ENCODE measurements around the gene XRN1. TPM values are rescaled to one million over a fixed set of nuclear protein-coding genes. Genes with fewer than 3 reads are reported as not detected.

XRN1 gene
- total RNA-seq, 1 experiment from 2014 or later = 29.9 TPM

DNA sequence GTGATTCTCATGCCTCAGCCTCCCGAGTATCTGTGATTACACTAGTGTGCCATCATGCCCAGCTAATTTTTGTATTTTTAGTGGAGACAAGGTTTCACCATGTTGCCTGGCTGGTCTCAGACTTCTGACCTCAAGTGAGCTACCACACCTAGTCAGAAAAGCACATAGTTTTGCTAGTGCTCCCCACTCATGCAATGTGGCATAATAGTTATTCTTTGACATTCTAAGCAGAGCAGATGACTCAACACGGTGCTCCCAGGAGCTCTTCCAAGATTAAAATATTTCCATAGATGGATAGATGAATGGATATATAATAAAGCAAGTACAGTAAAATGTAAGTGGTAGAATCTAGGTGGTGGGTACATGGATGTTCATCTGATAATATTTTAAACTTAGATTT lies 169.4 kb downstream of the XRN1 start:
- TF ChIP-seq SIN3A (IDR thresholded peaks at IDR 0.05; ENCODE audit: borderline replicate concordance, insufficient read depth, low read depth, low read length) = no peak
- TF ChIP-seq POLR2AphosphoS5 (IDR thresholded peaks at IDR 0.05; ENCODE audit: low read depth, low read length) = no peak
- no peak for TF ChIP-seq TCF7L2 (IDR thresholded peaks at IDR 0.05; ENCODE audit: low read depth, low read length)
- TF ChIP-seq, protein P1, sequence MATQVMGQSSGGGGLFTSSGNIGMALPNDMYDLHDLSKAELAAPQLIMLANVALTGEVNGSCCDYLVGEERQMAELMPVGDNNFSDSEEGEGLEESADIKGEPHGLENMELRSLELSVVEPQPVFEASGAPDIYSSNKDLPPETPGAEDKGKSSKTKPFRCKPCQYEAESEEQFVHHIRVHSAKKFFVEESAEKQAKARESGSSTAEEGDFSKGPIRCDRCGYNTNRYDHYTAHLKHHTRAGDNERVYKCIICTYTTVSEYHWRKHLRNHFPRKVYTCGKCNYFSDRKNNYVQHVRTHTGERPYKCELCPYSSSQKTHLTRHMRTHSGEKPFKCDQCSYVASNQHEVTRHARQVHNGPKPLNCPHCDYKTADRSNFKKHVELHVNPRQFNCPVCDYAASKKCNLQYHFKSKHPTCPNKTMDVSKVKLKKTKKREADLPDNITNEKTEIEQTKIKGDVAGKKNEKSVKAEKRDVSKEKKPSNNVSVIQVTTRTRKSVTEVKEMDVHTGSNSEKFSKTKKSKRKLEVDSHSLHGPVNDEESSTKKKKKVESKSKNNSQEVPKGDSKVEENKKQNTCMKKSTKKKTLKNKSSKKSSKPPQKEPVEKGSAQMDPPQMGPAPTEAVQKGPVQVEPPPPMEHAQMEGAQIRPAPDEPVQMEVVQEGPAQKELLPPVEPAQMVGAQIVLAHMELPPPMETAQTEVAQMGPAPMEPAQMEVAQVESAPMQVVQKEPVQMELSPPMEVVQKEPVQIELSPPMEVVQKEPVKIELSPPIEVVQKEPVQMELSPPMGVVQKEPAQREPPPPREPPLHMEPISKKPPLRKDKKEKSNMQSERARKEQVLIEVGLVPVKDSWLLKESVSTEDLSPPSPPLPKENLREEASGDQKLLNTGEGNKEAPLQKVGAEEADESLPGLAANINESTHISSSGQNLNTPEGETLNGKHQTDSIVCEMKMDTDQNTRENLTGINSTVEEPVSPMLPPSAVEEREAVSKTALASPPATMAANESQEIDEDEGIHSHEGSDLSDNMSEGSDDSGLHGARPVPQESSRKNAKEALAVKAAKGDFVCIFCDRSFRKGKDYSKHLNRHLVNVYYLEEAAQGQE (IDR thresholded peaks at IDR 0.05; ENCODE audit: insufficient read depth in 1 of 2, low read depth in 2 of 2, low read length in 1 of 2) = no peak
- TF ChIP-seq, protein P2, sequence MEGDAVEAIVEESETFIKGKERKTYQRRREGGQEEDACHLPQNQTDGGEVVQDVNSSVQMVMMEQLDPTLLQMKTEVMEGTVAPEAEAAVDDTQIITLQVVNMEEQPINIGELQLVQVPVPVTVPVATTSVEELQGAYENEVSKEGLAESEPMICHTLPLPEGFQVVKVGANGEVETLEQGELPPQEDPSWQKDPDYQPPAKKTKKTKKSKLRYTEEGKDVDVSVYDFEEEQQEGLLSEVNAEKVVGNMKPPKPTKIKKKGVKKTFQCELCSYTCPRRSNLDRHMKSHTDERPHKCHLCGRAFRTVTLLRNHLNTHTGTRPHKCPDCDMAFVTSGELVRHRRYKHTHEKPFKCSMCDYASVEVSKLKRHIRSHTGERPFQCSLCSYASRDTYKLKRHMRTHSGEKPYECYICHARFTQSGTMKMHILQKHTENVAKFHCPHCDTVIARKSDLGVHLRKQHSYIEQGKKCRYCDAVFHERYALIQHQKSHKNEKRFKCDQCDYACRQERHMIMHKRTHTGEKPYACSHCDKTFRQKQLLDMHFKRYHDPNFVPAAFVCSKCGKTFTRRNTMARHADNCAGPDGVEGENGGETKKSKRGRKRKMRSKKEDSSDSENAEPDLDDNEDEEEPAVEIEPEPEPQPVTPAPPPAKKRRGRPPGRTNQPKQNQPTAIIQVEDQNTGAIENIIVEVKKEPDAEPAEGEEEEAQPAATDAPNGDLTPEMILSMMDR (IDR thresholded peaks at IDR 0.05) = no peak
- ChIA-PET CTCF (no interaction called here), POLR2A (no interaction called here)
- intact Hi-C loops (cut with micrococcal nuclease; ENCODE audit: unreplicated experiment) (no loop called here), in situ Hi-C loops (cut with HindIII; ENCODE audit: low pct_unique_long_range_greater_than_20kb, low sequenced_read_pairs) (no loop called here)
- no peaks in the 10 kb centered on the region for H3K4me1 ChIP-seq (ENCODE audit: control insufficient read depth, insufficient read depth, low read length)
- DNase-seq (ENCODE audit: low read depth, low spot score) = no peak
- H3K4me3 ChIP-seq (ENCODE audit: low read depth in 2 of 2, low read length in 2 of 2) = no peak overlapping the region
- H3K9me3 ChIP-seq (ENCODE audit: control insufficient read depth, insufficient read depth, low read depth, low read length) = no peaks in the 10 kb centered on the region
- no peak overlapping the region for H3K27ac ChIP-seq (ENCODE audit: low read length)
- ATAC-seq = no peak
- no TSS peak for BruUV-seq (replicated peaks)
- no peaks in the 10 kb centered on the region for H3K27me3 ChIP-seq (ENCODE audit: control insufficient read depth, insufficient read depth, low read length)
- H3K36me3 ChIP-seq (ENCODE audit: control insufficient read depth, insufficient read depth, low read length) = no peaks in the 10 kb centered on the region

- TF ChIP-seq SIN3A (IDR thresholded peaks at IDR 0.05; ENCODE audit: borderline replicate concordance, insufficient read depth, low read depth, low read length) (no peak), TCF7L2 (IDR thresholded peaks at IDR 0.05; ENCODE audit: low read depth, low read length) (no peak), POLR2AphosphoS5 (IDR thresholded peaks at IDR 0.05; ENCODE audit: low read depth, low read length) (no peak)
- TF ChIP-seq, protein P2 (IDR thresholded peaks at IDR 0.05) = no peak
- TF ChIP-seq, protein P1 (IDR thresholded peaks at IDR 0.05; ENCODE audit: insufficient read depth in 1 of 2, low read depth in 2 of 2, low read length in 1 of 2) = no peak
- Histone ChIP-seq H3K4me1 (ENCODE audit: control insufficient read depth, insufficient read depth, low read length) (no peaks in the 10 kb centered on the region), H3K4me3 (ENCODE audit: low read depth in 2 of 2, low read length in 2 of 2) (no peak overlapping the region), H3K27ac (ENCODE audit: low read length) (no peak overlapping the region), H3K27me3 (ENCODE audit: control insufficient read depth, insufficient read depth, low read length) (no peaks in the 10 kb centered on the region), H3K36me3 (ENCODE audit: control insufficient read depth, insufficient read depth, low read length) (no peaks in the 10 kb centered on the region), H3K9me3 (ENCODE audit: control insufficient read depth, insufficient read depth, low read depth, low read length) (no peaks in the 10 kb centered on the region)
- POLR2A ChIA-PET = no interaction called here
- intact Hi-C loops (cut with micrococcal nuclease; ENCODE audit: unreplicated experiment) = no loop called here
- no TSS peak for BruUV-seq (replicated peaks)
- DNase-seq (ENCODE audit: low read depth, low spot score) = no peak
- in situ Hi-C loops (cut with HindIII; ENCODE audit: low pct_unique_long_range_greater_than_20kb, low sequenced_read_pairs) = no loop called here
- no peak for ATAC-seq
- CTCF ChIA-PET = no interaction called here
Observed at GRCh38 chr3:142276781-142277180, 171.1 kb downstream of the XRN1 start.

Data from Panc1 (cell line).